ENCODE measurements around the gene CCDC182.

The CCDC182 gene

DNA sequence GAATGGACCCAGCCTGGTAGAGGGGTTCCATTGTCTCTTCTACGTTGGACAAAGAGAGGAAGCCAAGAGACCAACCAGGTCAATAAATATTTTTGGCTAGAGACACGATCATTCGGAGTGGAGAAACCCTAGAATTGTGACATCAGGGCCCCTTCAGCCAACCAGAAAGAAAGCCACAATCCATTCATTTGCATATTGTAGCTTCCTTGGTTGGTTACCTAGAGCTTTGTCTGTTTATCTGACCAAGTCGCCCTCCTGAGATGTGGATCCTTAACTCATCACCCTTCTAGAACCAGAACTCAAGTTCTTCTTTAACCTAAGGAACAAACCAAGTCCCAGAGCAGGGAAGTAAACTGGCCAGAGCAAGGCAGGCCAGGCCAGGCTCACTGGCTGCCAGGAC, at the start of gene CCDC182:
TSS of gene CCDC182 (minus strand) at position 58 of the 400 bp plus-strand sequence. CDS start at position 31, 27 bp downstream.
- no peak for DNase-seq (ENCODE audit: low read depth in 2 of 2)

DNA sequence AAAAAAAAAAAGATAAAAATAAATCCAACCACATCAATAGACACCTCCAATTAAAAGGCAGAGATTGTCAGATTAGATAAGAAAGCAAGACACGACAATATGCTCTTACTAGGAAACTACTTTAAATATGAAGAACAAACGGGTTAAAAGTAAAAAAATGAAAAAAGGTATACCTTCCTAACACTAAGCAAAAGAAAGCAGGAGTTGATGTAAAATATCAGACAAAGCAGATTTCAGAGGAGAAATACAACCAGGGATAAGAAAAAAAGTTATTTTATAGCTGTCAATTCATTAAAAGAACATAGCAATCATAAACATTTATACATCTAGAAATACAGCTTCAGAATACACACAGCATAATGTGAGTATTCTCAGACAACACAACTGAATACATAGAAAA, 49.7 kb upstream of the CCDC182 start:
- no peak for DNase-seq (ENCODE audit: low read depth in 2 of 2)

DNA sequence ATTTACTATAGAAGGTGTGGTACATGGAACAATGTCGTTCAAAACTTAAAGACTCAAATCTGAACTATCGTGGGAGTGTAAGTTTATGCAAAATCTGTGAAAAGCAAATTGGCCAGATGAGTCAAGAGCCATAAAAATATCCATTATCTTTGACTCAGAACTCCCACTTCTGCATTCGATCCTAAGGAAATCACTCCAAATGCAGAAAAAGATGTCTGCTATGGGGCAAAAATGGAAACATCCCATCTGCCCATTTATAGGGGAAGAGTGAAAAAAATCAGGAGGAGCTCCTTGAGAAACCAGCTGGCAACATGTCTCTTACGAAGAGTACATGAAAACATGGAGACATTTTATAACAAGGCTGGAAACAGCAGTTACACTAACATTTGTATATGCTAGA, 43.6 kb upstream of the CCDC182 start:
- DNase-seq (ENCODE audit: low read depth in 2 of 2): no peak

DNA sequence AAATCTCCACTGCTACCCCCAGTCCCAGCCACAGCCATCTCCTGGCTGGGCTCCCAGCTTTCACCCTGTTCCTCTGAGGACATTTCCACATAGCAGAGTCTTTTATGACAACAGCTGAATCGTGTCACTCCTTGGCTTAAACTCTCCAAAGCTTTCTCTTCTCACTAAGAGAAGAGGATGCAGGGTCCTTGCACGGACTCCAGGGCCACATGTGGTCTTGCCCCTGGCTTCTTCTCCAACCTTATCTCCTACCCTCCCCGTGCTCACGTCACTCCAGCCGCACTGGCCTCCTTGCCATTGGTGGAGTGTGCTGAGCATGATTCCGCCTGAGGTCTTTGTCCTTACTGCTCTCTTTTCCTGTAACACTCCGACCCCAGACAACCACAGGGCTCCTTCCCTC, 39.9 kb upstream of the CCDC182 start:
- DNase-seq (ENCODE audit: low read depth in 2 of 2): no peak

DNA sequence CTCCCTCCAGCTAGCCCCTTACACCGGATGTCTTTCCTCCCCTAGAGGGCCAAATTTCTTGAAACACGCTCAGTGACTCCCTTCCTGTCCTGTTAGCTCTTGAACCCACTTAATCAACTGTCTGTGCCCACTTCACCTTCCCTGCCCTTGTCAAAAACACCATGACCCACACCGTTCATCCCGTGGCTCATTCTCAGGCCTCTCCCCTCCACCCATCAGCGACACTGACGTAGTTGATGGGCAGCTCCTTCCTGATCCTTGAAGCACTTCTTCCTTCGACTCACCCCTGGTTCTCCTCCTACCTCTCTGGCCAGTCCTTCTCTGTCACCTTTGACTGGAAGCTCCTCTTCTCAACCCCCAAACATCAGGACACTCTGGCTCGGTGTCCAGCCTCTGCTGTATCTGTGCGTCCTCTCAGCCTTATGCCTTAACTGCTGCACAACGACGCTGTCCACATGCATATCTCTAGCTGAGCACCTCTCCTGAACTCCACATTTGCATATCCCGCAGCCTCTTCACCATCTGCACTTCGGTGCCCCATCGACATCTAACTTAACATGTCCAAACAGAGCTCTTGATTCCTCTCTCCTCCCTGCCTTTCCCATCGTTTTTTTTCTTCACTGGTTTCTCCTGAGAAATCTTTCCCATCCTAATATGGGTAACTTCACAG, 39.3 kb upstream of the CCDC182 start:
- no peak for DNase-seq (ENCODE audit: low read depth in 2 of 2)

DNA sequence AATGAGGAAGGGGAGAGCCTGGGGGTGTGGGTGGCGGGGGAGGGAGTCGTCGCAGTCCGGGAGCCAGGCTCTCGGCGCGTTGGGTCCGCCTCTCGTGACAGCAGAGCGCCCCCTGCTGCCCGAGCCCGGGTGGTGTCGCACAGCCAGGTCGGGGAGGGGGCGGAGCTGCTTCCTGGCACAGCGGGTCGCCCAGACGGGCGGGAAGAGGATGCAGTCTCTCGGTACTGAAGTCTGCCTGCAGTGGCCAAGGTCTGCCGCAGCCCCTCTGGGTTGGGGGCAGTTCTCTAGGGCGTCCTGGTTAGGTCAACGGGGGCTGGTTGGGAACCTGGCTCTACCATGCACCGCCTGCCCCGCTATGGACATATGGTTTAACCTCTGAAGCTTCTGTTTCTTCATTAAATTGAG, 38.2 kb upstream of the CCDC182 start:
- DNase-seq (ENCODE audit: low read depth in 2 of 2): peak; percentile 66 to 70

DNA sequence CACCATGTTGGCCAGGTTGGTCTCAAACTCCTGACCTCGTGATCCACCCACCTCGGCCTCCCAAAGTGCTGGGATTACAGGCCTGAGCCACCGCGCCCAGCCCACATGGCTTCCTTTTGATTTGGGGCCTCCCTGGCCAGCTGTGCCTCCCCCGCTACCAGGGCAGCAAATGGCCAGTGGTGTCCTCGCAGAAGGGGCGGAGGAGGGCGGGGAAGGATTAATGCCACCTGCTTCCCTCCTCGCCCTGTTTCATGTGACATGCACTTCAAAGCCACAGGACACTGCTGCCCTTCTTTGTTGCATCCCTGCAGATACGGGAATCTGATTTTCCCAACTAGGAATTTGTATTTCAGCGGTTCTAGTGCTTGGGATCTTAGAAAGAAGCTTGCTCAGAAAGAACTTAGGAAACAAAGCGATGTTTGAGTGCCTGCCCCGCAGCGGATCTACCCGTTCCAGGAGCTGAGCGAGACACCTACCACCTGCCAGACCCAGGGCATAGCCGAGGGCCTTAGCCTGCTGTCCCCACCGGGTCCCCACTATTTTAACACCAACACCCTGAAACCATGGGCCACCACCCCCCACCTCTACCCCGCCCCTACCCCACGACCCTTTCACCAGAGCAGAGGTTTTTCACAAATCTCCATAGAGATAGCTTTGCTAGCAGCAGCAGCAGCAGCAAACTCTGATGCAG, 37.7 kb upstream of the CCDC182 start:
- DNase-seq (ENCODE audit: low read depth in 2 of 2): no peak

DNA sequence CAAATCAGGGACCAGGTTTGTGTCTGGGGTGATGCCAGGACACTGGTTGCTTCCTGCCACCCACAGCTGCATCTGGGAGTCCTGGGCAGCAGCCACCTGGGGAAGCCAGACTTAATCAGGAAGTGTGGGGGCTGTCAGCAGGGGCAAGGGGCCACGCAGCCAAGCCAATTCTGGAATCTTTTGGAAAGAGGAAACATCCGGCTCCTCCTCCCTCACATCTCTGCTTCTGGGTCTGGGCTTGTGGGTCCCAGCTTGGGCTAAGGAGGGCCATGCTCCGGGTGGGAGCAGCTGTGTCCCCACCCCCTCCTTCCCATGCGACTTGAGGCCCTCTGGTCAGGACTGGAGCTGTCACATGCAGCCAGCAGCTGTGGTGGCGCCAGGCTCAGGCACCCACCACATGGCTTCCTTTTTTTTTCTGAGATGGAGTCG, 37.0 kb upstream of the CCDC182 start:
- DNase-seq (ENCODE audit: low read depth in 2 of 2): no peak

DNA sequence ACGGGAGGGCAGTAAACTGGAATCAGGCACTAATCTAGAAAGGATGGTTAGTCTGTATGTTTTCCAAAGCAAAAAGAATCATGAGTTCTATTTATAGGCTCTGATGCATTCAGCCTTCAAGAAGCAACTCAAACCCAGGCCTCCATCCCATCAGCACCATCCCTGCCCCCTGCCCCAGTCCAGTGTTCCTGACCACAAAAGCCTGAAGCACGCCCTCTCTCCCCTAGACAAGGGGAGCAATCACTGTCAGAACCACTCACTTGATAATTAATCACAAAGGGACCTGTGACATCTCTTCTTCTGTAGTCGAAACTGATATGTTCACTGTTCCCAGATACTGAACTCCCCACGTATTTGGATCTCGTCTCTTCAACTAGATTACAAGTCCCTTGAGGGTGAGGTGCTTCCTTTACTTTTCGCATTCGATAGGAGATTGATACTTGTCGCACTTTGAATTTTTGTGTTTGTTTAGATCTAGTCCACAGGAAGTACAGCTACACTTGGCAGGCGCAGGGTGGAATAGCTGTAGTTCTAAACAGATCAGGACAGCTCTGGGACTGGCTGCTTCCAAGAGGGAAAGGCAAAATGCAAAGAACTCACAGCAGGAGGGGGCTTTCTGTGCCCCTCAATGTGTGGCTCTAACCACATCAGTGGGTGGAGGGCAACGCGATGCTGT, 36.4 kb upstream of the CCDC182 start:
- DNase-seq (ENCODE audit: low read depth in 2 of 2): no peak

DNA sequence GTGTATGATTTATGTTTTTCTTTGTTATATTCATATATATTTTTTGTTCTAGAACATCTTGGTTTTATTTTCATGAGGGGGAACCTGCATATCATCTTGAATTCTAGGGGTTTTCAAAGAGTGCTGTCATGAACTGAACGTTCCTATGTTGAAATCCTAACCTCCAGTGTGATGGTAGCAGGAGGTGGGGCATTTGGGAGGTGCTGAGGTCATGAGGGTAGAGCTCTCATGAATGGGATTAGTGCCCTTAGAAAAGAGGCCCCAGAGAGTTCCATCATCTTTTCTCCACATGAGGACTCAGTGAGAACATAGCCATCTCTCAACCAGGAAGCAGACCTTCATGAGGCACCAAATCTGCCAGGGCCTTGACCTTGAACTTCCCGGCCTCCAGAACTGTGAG, 34.6 kb upstream of the CCDC182 start:
- no peak for DNase-seq (ENCODE audit: low read depth in 2 of 2)

DNA sequence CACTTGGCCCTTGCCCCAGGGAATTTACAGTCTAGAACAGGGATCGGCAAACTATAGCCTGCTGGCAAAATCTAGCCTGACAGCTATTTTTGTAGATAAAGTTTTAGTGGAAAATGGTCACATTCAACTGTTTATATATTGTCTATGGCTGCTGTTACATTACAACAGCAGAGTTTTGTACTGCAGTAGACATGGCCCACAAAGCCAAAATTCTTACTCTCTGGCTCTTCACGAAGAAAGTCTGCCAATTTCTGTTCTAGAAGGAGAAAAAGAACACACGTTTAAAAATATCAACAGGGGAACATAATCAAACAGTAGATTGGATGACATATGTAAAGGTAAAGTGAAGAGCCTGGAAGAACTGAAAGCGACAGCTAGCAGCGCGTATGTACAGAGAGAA, 33.2 kb upstream of the CCDC182 start:
- DNase-seq (ENCODE audit: low read depth in 2 of 2): no peak

DNA sequence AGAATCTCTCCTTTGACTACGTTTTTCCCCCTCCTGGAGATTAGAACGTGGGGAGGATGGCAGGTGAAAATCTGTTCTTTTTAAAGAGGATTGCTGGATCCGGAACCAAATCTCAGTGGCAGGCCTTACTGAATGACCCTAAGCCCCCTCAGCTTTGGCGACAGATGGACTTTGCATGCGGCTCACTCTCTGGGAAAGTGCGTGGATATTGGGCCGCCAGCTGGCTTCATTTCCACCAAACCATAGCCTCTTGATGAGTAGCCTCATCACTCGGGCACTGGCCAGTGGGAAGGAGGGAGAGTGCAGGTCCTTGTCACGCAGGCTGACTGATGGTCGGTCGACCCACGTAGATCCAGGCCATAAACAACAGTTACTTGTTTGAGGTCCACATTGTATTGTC, 31.3 kb upstream of the CCDC182 start:
- no peak for DNase-seq (ENCODE audit: low read depth in 2 of 2)

DNA sequence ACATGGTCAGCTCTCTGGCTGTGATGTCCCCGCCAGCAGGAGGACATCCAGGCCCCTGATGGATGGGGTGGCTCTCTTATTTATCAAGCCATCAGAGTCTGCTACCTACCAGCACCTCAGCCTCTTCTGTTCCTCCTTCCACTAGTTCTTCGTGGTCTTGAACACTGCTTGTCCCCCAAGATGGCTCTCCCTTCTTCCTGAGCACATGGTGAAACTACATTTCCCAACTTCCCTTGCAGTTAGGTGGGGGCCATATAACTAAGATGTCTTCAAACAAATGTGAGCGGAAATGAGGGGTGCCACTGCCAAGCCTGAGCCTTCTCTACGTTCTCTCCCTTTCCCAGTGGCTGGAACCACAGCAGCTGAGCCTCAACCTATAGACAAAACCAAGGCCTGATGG, 29.8 kb upstream of the CCDC182 start:
- DNase-seq (ENCODE audit: low read depth in 2 of 2): no peak

DNA sequence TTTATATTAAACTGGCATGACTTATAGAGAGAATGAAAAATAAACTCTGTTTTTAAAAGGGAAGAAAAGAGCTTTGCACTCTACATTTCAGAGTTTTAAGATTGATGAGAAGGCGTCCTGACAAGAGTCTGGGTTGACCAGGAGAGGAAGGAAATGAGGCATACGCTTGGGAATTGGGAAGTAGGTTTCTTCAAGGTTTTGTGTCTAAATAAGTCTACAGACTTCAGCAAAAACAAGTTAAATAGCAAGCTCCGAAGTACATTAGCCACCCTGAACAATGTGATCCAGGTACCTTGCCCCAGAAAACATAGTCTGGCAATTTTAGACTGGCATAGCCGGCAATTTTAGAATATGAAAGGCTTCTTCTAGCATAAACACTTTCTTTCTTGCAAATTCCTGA, 28.5 kb upstream of the CCDC182 start:
- DNase-seq (ENCODE audit: low read depth in 2 of 2): no peak

DNA sequence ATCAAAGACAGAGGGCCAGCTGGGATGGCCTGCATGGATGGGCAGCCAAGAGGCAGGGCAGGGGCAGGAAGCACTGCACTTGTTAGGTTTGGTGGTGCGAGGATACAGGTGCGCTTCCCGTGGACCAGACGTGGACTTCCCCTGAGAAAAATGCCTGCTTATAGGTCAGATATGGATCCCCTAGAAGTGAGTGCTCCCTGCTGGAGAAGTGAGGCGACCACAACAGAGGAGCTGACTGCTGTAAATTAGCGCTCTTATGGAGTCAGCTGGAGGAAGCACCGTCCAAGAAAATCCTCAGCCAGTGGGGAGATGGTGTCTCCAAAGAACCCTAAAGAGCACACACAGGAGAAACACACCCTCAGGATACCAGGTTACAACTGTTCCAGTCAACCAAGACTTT, 27.7 kb upstream of the CCDC182 start:
- no peak for DNase-seq (ENCODE audit: low read depth in 2 of 2)

DNA sequence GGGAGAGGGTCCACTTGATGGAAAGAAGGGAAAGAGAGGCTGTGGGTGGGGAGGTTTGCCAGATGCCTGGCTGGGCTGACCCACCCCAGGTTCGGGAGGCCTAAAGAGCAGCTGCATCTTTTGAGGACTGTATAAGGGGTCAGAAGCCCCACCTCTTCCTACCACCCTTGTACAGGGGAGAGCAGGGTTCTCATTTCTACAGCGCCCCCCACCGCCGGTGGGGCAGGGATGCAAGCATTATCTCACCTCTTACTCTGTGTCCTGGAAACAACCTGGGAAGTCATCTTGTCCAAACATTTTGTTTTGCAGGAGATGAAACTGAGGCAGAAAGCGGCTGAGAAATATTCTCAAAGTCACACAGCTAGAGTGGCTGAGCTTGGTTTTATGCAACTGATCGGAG, 22.5 kb upstream of the CCDC182 start:
- no peak for DNase-seq (ENCODE audit: low read depth in 2 of 2)

DNA sequence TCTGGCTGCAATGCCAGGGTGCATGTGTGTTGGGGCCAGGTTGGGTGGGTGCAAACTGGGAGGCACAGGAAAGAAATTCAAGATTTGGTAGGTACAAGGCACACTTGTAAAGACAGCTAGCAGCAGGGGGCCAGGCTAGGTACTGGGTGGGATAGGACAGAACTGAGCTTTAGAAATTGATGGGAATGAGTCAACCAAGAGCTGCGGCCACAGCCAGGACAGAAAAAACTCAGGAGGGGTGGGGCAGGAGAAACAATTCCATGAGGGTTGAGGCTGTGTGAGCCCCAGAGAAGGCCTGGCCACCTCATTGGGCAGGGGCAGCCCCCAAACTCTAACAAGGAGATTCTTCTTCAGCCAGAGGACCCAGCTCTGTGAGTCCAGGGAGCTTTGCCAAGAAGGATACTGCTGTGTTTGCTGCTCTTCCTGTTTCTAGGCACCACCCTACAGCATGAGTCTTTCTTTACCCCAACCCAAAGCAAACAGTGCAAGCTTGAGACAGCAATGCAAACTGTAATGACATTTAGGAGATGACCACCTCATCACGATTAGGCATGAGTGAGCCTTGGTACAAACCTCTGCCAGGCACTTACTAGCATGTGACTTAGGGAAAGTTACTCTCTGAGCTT, 21.3 kb upstream of the CCDC182 start:
- DNase-seq (ENCODE audit: low read depth in 2 of 2): no peak

DNA sequence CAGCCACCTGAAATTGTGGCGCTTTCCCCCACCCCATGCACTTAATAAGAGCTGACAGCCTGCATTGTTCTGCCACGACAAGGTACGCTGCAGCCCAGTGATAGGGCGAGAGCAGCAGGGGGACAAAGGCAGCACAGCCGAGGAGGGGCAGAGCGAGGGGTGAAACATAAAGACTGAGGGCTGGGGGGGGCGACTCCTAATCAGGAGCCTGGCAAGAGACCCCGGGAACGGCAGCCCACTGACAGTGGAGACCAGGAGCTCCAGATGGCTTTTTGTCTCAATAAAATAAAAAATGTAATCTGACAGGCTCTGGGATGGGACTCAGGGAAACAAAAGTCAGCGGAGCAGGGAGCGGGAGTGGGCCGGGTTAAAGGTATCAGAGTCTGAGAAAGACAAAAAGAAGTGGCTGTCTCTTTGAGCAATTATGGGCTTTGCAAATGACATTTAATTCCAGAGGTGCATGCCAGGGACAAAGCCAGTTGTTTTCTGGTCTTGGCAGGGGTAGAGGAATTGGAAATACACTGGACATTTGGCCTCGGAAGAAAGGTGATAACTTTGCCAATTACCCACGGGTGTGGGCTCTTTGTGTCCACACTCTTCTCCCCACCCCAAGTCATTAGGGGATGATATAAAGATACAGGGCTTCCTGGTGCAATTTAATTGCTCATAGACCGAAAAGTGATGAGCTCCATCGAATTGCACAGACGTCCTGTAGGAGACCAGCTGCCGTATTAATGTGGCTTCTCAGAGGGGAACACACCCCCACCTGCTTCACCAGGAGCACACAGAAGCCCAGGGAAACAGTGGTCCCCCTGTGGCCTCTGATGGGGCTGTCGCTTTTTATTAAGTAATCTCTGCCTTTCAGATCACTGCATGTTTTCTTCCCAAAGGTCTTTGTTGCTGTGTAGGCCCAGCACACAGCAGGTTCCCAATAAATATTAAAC, 17.6 kb upstream of the CCDC182 start:
- DNase-seq (ENCODE audit: low read depth in 2 of 2): no peak

DNA sequence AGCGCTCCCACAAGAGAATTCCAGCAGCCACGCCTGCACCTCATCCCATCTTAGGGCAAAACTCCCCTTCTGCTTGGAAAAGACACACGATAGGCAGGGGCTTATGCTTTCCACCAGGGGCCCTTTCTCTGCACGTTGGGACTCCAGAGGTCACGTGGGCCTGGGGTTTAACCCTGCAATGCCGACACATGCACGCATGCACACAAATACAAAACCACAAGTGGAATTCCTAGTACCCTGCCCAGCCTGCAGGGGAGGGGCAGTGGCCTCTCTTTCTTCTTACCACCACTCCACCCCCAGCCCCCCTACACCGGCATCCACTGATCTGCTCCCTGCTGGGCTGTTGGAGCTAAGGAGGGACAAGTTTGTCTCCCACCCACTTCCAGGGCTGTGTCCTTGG, 16.8 kb upstream of the CCDC182 start:
- no peak for DNase-seq (ENCODE audit: low read depth in 2 of 2)

DNA sequence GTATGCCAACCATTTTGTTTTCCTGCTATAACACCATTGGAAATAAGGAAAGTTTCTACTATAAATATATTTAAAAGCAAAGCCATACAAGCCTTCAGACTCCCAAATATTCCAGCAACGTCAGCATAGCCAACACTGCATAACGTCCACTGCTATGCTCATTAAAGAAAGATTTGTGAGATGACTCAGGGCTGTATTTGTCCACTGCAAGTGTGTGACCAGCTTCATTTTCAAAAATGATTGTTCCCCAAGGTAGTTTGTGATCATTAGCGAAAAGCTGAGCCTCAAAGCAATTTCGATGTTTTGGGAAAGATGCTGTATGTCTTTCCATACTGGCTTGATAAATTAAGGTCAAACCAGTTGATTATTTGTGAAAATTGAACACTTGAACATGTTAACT, 14.9 kb upstream of the CCDC182 start:
- DNase-seq (ENCODE audit: low read depth in 2 of 2): no peak

DNA sequence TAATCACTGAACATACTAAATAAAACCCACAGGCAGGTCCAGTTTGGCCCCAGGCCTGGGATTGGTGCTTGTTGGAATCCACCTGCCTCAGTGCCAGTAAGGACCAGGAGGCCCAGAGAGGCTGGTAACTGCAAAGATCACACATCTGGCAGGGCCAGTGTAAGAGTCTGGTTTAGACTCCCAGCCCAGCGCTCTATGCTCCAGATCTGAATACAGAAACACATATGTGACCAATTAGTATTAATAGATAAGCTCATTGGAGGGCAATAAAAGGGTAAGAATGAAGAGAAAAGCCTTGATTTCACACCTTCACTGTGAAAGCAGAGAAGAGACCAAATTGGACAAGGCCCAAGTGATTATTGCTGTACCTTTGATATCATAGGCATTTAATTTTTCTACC, 13.6 kb upstream of the CCDC182 start:
- no peak for DNase-seq (ENCODE audit: low read depth in 2 of 2)

DNA sequence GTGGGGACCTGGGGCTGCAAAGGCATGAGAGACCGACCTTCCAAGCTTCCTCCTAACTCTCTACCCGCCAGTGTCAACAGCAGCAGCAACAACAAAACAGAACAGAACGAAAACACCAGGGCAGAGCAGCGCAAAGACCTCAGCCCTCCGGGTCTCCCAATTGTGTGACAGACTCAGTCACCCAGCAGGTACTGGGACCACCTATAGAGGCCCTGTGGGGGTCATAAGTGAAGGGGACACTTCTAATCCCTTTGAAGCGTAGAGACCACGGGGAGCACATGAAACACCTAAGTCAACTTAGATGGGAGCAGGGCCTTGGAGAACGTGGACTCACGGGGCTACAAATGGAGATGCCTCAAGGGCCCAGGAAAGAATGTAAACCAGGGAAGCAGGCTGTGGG, 12.6 kb upstream of the CCDC182 start:
- no peak for DNase-seq (ENCODE audit: low read depth in 2 of 2)

Measured in stimulated activated CD4-positive, alpha-beta T cell treated with anti-CD3 and anti-CD28 coated beads, Interleukin-1b, Interleukin-23, amount 100 ng/mL, for 4 hours (primary cell).